ENCODE data around the gene CD9. TPM values are rescaled to one million over a fixed set of nuclear protein-coding genes. Genes with fewer than 3 reads are reported as not detected.
A peak's percentile ranks its signal among the peaks of the same experiment; 100 is the strongest.

Gene CD9
- polyA plus RNA-seq, 1 donor (not counting 4 experiments of a cell fraction or from before 2014, with no cell fraction given) = 1,084 TPM

GRCh38 chr12:6280053-6280469, 79.9 kb downstream of the CD9 start:
- TF ChIP-seq, protein P1, sequence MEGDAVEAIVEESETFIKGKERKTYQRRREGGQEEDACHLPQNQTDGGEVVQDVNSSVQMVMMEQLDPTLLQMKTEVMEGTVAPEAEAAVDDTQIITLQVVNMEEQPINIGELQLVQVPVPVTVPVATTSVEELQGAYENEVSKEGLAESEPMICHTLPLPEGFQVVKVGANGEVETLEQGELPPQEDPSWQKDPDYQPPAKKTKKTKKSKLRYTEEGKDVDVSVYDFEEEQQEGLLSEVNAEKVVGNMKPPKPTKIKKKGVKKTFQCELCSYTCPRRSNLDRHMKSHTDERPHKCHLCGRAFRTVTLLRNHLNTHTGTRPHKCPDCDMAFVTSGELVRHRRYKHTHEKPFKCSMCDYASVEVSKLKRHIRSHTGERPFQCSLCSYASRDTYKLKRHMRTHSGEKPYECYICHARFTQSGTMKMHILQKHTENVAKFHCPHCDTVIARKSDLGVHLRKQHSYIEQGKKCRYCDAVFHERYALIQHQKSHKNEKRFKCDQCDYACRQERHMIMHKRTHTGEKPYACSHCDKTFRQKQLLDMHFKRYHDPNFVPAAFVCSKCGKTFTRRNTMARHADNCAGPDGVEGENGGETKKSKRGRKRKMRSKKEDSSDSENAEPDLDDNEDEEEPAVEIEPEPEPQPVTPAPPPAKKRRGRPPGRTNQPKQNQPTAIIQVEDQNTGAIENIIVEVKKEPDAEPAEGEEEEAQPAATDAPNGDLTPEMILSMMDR (optimal IDR thresholded peaks at IDR 0.05 in 1 of 3, IDR thresholded peaks at IDR 0.05 in 1 of 3, conservative IDR thresholded peaks at IDR 0.05 in 1 of 3; ENCODE audit: extremely low read depth in 1 of 3, insufficient read depth in 2 of 3, low read length in 3 of 3) = no peak
- TF ChIP-seq EZH2 (IDR thresholded peaks at IDR 0.05; ENCODE audit: low read length) = no peak
- dilution Hi-C loops (cut with MboI; ENCODE audit: extremely low pct_ligation_motif_present, low sequenced_read_pairs) = no loop called here
- no peaks in the 10 kb centered on the region for H3K79me2 ChIP-seq (ENCODE audit: control insufficient read depth, insufficient read depth, low read length)
- H3K9me1 ChIP-seq (ENCODE audit: control insufficient read depth, extremely low read depth, insufficient read depth, low read length) = no peaks in the 10 kb centered on the region
- H3K4me2 ChIP-seq (ENCODE audit: control insufficient read depth, extremely low read depth, insufficient read depth, low read depth, low read length) = peak overlapping the region; percentile 89
- FAIRE-seq (peak; percentile 97), DNase-seq (ENCODE audit: low read depth, low spot score) (peak; percentile 78)
- no peaks in the 10 kb centered on the region for H3K36me3 ChIP-seq (ENCODE audit: control insufficient read depth in 2 of 2, extremely low read depth in 1 of 2, insufficient read depth in 2 of 2, low read length in 2 of 2)
- peak overlapping the region; percentile 85 for H3K9ac ChIP-seq (ENCODE audit: control insufficient read depth, extremely low read depth, insufficient read depth, low read length)
- H3K27ac ChIP-seq (ENCODE audit: control insufficient read depth, insufficient read depth, low read length) = peak overlapping the region; percentile 95
- H3K27me3 ChIP-seq (ENCODE audit: control insufficient read depth, extremely low read depth, insufficient read depth, low read length) = no peaks in the 10 kb centered on the region
- H2AFZ ChIP-seq (ENCODE audit: control insufficient read depth, low read length) = peak overlapping the region; percentile 72
- peak overlapping the region in 1 of 3 experiments; percentile 33 for H3K4me3 ChIP-seq (ENCODE audit: control insufficient read depth in 2 of 3, extremely low read depth in 1 of 3, insufficient read depth in 2 of 3, low read depth in 1 of 3, low read length in 3 of 3)
- H3K9me3 ChIP-seq (ENCODE audit: control insufficient read depth, low read depth, low read length) = no peaks in the 10 kb centered on the region
- H3K4me1 ChIP-seq (ENCODE audit: control insufficient read depth, extremely low read depth, insufficient read depth, low read length) = peaks cover 42% of the 10 kb centered on the region
- H4K20me1 ChIP-seq (ENCODE audit: control insufficient read depth, extremely low read depth, insufficient read depth, low read length) = no peaks in the 10 kb centered on the region

GRCh38 chr12:6280672-6281071, 80.5 kb downstream of the CD9 start:
- H3K4me3 ChIP-seq (ENCODE audit: control insufficient read depth in 2 of 3, extremely low read depth in 1 of 3, insufficient read depth in 2 of 3, low read depth in 1 of 3, low read length in 3 of 3) = no peak overlapping the region
- no peaks in the 10 kb centered on the region for H3K9me1 ChIP-seq (ENCODE audit: control insufficient read depth, extremely low read depth, insufficient read depth, low read length)
- H3K9ac ChIP-seq (ENCODE audit: control insufficient read depth, extremely low read depth, insufficient read depth, low read length) = peak overlapping the region; percentile 85
- peak overlapping the region; percentile 89 for H3K4me2 ChIP-seq (ENCODE audit: control insufficient read depth, extremely low read depth, insufficient read depth, low read depth, low read length)
- no peaks in the 10 kb centered on the region for H3K27me3 ChIP-seq (ENCODE audit: control insufficient read depth, extremely low read depth, insufficient read depth, low read length)
- H3K27ac ChIP-seq (ENCODE audit: control insufficient read depth, insufficient read depth, low read length) = peak overlapping the region; percentile 95
- dilution Hi-C loops (cut with MboI; ENCODE audit: extremely low pct_ligation_motif_present, low sequenced_read_pairs) = no loop called here
- DNase-seq (ENCODE audit: low read depth, low spot score) (no peak), FAIRE-seq (no peak)
- H2AFZ ChIP-seq (ENCODE audit: control insufficient read depth, low read length) = no peak overlapping the region
- H3K79me2 ChIP-seq (ENCODE audit: control insufficient read depth, insufficient read depth, low read length) = no peaks in the 10 kb centered on the region
- no peaks in the 10 kb centered on the region for H3K36me3 ChIP-seq (ENCODE audit: control insufficient read depth in 2 of 2, extremely low read depth in 1 of 2, insufficient read depth in 2 of 2, low read length in 2 of 2)
- H4K20me1 ChIP-seq (ENCODE audit: control insufficient read depth, extremely low read depth, insufficient read depth, low read length) = no peaks in the 10 kb centered on the region
- no peak for TF ChIP-seq EZH2 (IDR thresholded peaks at IDR 0.05; ENCODE audit: low read length)
- TF ChIP-seq, protein P1 (optimal IDR thresholded peaks at IDR 0.05 in 1 of 3, IDR thresholded peaks at IDR 0.05 in 1 of 3, conservative IDR thresholded peaks at IDR 0.05 in 1 of 3; ENCODE audit: extremely low read depth in 1 of 3, insufficient read depth in 2 of 3, low read length in 3 of 3) = no peak
- no peaks in the 10 kb centered on the region for H3K9me3 ChIP-seq (ENCODE audit: control insufficient read depth, low read depth, low read length)
- H3K4me1 ChIP-seq (ENCODE audit: control insufficient read depth, extremely low read depth, insufficient read depth, low read length) = peaks cover 47% of the 10 kb centered on the region
